GM19395 (cell line): ENCODE results near the gene PI4K2A.

Source experiments
- ATAC-seq: cut with Tn5 transposase; IDR thresholded peaks from one replicate; pipeline ENCODE4 v1.9.1; 2021; ENCODE audit warnings: mild to moderate bottlenecking, moderate library complexity; ENCODE audit not compliant: unreplicated experiment

The PI4K2A gene

GRCh38 chr10:97703398-97704067, 63.1 kb downstream of the PI4K2A start:
- no peak for ATAC-seq

- no peak for ATAC-seq
Observed at GRCh38 chr10:97704341-97704740, 63.9 kb downstream of the PI4K2A start.

GRCh38 chr10:97705006-97705670, 64.7 kb downstream of the PI4K2A start:
- ATAC-seq = no peak

DNA sequence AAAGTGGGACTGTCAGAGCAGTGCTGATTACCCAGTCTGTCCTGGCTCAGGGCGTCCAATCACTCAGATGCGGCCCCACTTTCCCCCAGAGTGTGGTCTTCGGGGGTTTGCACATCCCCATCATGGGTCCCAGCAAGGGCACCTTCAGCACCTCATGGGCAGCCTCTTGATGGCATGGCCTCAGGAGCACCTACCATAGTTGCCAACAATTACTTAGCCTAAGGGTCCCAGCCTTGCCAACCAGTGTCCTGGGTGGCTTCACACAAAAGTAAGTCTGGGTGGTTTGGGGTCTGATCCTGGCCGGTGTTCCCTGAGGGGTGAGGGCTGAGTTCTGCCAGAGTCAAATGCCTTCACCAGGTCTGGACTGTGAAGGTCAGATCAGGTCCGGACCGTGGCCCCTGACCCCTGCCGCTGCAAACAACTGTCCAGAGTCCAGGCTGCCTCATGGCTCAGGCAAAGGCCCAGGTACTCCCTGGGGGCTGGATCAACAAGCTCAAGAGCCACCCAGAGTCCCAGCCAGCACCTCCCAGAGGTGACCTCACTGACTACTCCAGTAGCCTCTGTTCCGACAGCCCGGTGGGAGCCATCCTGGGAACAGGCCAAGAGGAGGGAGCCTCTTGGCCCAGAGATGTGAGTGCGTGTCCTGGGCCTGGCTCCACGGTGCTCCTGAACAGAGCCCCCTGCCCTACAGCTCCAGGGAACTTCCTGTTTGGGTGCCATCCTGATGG, 66.8 kb downstream of the PI4K2A start:
- ATAC-seq = no peak

DNA sequence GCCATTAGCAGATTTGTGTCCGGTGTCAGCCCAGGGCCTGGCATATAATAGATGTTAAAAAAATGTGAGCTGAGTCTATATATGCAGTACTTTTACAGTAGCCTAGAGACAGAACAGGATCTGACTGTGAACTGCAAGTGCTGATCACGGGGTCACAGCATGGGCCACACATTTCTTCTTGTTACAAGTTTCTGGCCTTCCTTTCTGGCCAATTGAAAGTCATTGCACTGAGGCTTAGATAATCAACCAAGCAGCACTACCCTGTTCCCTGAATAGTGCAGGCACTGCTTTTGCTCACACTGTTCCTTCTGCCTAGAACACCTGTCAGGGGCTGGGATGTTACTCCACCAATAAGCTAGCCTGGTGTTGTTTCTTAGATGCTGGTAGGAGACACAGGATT, 67.7 kb downstream of the PI4K2A start:
- ATAC-seq = no peak

DNA sequence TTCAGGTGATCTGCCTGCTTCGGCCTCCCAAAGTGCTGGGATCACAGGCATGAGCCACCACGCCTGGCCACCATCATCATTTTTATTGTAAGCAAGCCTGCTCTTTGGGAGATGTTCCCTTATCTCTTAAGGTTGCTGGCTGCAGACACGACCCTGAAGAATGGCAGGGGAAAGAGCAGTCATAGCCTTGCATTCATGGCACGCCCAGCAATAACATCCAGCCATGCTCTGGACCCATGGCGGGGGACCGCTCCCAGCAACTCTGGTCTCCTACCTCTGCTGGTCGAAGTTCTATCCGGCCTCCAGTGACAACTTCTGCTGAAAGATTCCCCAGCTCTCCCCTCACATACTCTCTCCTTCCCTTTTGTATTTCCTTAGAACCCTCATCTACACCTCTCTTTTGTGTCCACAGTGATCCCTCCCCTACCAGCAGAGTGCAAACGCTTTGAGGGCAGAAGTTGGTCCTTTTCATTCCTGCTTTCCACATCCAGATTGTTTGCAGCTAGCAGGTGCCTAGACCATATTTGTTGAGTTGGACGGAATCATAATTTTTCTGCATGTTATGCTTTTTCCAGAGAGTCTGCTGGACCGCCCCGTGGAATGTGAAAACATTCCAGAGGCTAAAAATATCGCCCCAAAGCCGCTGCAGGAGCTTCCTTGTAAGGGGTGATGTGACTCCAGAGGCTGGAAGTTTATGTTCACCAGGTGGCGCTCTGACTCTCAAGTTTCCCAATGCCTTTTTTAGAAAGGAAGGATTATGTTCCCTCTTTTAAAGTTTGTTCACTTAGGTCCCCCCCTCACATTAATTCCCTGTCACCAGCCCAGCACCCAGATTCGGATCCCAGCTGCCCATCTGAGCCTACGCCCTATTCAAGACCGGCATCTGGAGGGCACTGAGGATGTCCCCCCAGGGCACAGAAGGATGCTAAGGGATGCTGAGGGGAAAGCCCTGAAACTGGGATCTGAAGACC, 68.8 kb downstream of the PI4K2A start:
- ATAC-seq = no peak

GRCh38 chr10:97711640-97712572, 71.4 kb downstream of the PI4K2A start:
- ATAC-seq = no peak

DNA sequence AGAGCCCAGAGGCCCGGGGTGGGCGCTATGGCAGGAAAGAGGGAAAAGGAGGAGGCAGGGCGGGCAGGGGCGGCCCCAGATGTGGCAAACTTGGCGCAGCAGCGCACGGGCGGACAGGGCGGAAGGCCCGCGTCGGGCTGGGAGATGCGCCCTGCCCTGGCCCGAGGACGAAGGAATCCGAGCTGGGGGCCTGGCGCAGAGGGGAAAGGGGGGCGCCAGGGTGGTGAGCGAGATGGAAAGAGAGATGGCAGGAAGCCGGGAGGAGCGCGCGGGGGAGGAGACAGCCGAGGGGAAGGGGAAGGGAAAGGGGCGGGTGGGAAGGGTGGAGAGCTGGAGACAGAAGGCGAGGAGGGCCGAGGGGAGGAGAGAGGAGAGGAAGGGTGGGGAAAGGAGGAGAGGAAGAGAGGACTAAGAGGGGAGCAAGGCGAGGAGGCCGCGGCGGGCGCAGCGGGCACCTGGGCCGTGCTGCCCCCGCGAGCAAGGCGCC, 72.9 kb downstream of the PI4K2A start, which contains the start of gene MARVELD1:
MARVELD1 (plus strand) TSS at position 392 of the 487 bp plus-strand sequence. CDS start 147 bp downstream, outside the sequence.
- ATAC-seq = no peak

DNA sequence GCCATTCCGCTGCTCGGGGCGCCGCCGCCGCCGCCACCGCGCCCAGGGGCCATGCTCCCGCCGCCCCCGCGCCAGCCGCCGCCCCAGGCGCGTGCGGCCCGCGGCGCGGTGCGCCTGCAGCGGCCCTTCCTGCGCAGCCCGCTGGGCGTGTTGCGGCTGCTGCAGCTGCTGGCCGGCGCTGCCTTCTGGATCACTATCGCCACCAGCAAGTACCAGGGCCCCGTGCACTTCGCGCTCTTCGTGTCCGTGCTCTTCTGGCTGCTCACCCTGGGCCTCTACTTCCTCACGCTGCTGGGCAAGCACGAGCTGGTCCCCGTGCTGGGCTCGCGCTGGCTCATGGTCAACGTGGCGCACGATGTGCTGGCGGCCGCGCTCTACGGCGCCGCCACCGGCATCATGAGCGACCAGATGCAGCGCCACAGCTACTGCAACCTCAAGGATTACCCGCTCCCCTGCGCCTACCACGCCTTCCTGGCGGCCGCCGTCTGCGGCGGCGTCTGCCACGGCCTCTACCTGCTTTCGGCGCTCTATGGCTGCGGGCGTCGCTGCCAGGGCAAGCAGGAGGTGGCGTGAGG, 73.4 kb downstream of the PI4K2A start:
- ATAC-seq = peak; percentile 81

- ATAC-seq = peak; percentile 45
Observed at GRCh38 chr10:97714401-97715258, 74.2 kb downstream of the PI4K2A start.

- no peak for ATAC-seq
Observed at GRCh38 chr10:97715259-97715874, 74.9 kb downstream of the PI4K2A start.

DNA sequence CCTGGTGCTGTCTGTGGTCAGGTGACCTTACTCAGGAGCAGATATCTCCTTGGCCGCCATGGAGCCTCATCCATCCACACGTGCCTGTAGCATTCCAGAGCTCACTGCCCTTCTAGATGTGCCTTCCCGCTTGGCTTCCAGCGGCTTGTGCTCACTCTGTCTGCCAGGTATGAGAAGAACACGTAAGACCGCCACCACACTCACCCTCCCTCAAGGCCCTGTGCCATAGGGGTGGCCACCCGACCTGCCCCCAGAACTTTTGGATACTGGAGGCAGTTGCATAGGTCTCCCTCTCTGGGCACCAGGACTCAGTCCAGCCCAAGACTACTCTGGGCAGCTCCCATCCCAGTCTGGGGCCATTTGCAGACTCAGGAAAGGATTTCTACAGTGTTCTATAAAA, 77.2 kb downstream of the PI4K2A start:
- no peak for ATAC-seq

DNA sequence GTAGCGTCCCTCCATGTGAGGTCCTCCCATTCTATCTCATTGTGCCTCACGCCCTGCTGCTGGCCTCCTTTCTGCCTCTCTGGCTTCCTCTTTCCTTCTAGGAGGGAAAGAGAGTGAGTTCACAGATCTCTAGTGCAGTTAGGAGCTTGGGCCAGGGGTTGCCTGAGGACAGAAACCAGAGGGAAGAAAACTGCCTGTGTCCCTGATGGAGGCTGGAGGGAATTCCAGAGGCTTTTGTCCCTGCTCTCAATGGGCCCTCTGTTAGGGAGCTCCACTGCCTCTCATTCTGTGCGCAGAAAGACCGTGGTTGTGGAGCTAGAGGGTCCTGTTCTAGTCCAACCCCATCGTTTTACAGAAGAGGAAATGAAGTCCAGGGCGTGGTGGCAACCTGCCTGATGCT, 77.7 kb downstream of the PI4K2A start:
- no peak for ATAC-seq

GRCh38 chr10:97718659-97719142, 78.2 kb downstream of the PI4K2A start:
- ATAC-seq = no peak

DNA sequence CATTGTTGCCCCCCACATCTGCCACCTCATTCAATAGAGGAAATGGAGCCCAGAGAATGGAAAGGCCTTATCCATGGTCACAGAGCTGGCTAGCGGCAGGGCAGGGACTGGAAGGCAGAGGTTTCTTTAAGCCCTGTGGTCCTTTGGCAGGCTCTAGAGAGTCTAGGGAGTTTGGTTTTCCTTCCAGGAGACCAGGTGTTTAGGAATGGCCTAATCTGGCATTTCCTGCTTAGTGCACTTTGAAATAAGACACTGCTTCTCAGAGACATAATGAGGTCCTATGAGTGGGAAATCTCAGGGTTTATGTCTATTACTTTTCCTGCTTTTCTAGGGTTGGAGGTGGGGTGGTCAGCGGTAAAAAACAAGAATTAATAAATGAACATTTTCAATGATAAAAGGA, 79.1 kb downstream of the PI4K2A start:
- ATAC-seq = no peak

DNA sequence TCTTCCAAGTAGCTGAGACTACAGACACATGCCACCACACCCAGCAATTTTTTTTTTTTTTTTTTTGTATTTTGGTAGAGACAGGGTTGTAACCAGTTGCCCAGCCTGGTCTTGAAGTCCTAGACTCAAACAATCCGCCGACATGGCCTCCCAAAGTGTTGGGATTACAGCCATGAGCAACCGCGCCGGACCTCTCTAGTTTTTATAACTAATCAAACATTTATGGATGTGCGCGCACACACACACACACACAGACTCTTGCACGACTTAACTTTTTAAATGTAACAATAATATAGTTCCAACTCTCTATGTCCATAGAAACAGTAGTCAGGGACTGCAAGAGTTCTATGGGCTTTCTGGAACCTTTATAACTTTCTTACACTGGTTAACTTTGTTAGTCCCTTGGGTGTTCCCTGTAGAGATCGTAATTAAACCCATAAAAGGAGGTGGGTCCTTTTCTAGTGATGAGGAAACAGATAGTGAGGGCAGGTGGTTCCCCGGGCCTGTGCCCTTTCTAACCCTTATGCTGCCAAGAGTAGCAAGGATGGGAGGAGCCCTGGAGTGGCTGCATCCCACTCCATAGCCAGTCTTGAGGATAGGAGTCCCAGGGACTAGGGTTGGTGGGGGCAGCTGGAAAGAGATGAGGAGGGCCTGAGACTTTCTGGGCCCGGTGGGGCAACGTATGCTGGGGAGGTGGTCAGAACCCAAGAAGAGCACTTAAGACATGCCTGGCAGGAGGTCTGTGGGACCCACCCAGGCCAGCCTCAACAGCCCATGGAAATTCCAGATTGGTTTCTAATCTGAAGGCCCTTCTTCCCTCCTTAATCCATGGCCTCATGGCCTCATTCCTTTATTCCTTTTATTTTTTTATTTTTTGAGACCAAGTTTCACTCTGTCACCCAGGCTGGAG, 81.7 kb downstream of the PI4K2A start:
- no peak for ATAC-seq

GRCh38 chr10:97723001-97723400, 82.5 kb downstream of the PI4K2A start:
- no peak for ATAC-seq
